ENCODE data around the gene MRPS17. TPM values are rescaled to one million over a fixed set of nuclear protein-coding genes. Genes with fewer than 3 reads are reported as not detected.

The MRPS17 gene
- total RNA-seq = 10 to 100 TPM in 2 of 4 donors, 1 to 10 TPM in 2; 8.7 to 11.2 (median 9.7) TPM

- 1 to 3% methylated on average over 35 to 51 of the region's 53 CpGs for WGBS, 2 donors
Measured at GRCh38 chr7:55951637-55952351, at the start of gene MRPS17. Gene MRPS17 (plus strand): TSS chr7:55951877. CDS start chr7:55953196, 1,319 bp downstream.

GRCh38 chr7:55903985-55904759 is 47.5 kb upstream of the MRPS17 start:
- 76 to 79% methylated on average over 8 of the region's 8 CpGs for WGBS, 2 donors
- intact Hi-C loops (cut with DNase I) = no loop called here
- Histone ChIP-seq H3K9me3 (no peaks in the 10 kb centered on the region), H3K36me3 (peaks cover 0 to 6% of the 10 kb centered on the region in 2 donors), H3K27me3 (no peaks in the 10 kb centered on the region), H3K4me3 (replicated peaks in 1 of 3) (no peak overlapping the region), H3K27ac (no peak overlapping the region), H3K4me1 (no peaks in the 10 kb centered on the region)
- TF ChIP-seq POLR2A (IDR thresholded peaks at IDR 0.05) = no peak
- TF ChIP-seq, protein P1, sequence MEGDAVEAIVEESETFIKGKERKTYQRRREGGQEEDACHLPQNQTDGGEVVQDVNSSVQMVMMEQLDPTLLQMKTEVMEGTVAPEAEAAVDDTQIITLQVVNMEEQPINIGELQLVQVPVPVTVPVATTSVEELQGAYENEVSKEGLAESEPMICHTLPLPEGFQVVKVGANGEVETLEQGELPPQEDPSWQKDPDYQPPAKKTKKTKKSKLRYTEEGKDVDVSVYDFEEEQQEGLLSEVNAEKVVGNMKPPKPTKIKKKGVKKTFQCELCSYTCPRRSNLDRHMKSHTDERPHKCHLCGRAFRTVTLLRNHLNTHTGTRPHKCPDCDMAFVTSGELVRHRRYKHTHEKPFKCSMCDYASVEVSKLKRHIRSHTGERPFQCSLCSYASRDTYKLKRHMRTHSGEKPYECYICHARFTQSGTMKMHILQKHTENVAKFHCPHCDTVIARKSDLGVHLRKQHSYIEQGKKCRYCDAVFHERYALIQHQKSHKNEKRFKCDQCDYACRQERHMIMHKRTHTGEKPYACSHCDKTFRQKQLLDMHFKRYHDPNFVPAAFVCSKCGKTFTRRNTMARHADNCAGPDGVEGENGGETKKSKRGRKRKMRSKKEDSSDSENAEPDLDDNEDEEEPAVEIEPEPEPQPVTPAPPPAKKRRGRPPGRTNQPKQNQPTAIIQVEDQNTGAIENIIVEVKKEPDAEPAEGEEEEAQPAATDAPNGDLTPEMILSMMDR (IDR thresholded peaks at IDR 0.05) = no peak
- no peak for DNase-seq

More at GRCh38 chr7:55951637-55952351, at the start of gene MRPS17:
- no peaks in the 10 kb centered on the region for H3K9me3 ChIP-seq
- H3K27me3 ChIP-seq = no peaks in the 10 kb centered on the region
- peaks cover 4 to 5% of the 10 kb centered on the region in 2 donors for H3K4me1 ChIP-seq
- H3K36me3 ChIP-seq = peaks cover 0 to 2% of the 10 kb centered on the region in 2 donors
- H3K4me3 ChIP-seq (replicated peaks in 1 of 3) = peak within 1 kb of the TSS; percentile 34 to 68 (median 52)
- intact Hi-C loops (cut with DNase I) = no loop called here
- DNase-seq = peak; percentile 90 to 92
- H3K27ac ChIP-seq = peak within 1 kb of the TSS; percentile 28 to 67 (median 50)
- TF ChIP-seq, protein P1 (IDR thresholded peaks at IDR 0.05) = peak in 1 of 6 experiments; percentile 28
- peak in 1 of 2 donors; percentile 73 for TF ChIP-seq POLR2A (IDR thresholded peaks at IDR 0.05)

- Histone ChIP-seq H3K4me3 (replicated peaks in 1 of 3) (no peak overlapping the region), H3K27ac (no peak overlapping the region), H3K27me3 (no peaks in the 10 kb centered on the region), H3K9me3 (no peaks in the 10 kb centered on the region), H3K36me3 (no peaks in the 10 kb centered on the region), H3K4me1 (no peaks in the 10 kb centered on the region)
- 60 to 64% methylated on average over 3 of the region's 3 CpGs for WGBS, 2 donors
- no peak for DNase-seq
- intact Hi-C loops (cut with DNase I) = no loop called here
- TF ChIP-seq, protein P1 (IDR thresholded peaks at IDR 0.05) = no peak
Measured at GRCh38 chr7:55912748-55913158, 38.9 kb upstream of the MRPS17 start.

DNA sequence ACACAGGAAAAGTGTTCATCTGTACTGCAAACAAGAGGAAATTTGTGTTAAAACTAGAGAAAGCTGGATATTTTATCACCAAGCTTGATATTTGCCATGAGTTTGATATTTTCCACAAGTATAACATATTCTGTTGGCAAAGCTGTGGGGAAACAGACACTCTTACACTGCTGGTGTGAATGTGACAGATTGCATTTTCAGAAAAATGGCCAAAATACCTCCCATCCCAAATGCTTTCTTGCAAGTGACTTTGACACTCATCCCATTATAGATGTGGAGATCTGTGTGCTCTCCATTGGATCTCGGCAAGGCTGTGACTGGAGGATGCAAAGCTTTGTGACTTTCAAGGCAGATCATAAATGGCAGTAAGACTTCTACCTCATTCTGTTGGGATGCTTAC is 33.9 kb upstream of the MRPS17 start:
- no peaks in the 10 kb centered on the region for H3K9me3 ChIP-seq
- H3K36me3 ChIP-seq = peaks cover 0 to 1% of the 10 kb centered on the region in 2 donors
- TF ChIP-seq POLR2A (IDR thresholded peaks at IDR 0.05) = no peak
- TF ChIP-seq, protein P1 (IDR thresholded peaks at IDR 0.05) = no peak
- intact Hi-C loops (cut with DNase I) = no loop called here
- no peaks in the 10 kb centered on the region for H3K4me1 ChIP-seq
- no peak for DNase-seq
- 100% methylated on average over 1 of the region's 1 CpG for WGBS, 2 donors
- no peaks in the 10 kb centered on the region for H3K27me3 ChIP-seq
- H3K4me3 ChIP-seq (replicated peaks in 1 of 3) = no peak overlapping the region
- no peak overlapping the region for H3K27ac ChIP-seq

All from thyroid gland (tissue), 4 donors.